ENCODE data around the gene CMIP. TPM values are rescaled to one million over a fixed set of nuclear protein-coding genes. Genes with fewer than 3 reads are reported as not detected.
A peak's percentile ranks its signal among the peaks of the same experiment; 100 is the strongest.

The CMIP gene
- total RNA-seq, 5 donors from 2014 or later (not counting 1 experiment from before 2014, with no cell fraction given) = 39.8 to 55.9 (median 42.6) TPM

- ChIA-PET POLR2A (interaction anchor here in 1 of 2 donors (0.6 kb wide), 1 partner anchor 485 kb away, joined by 4 read pairs; no protein-coding TSS in a partner anchor), CTCF (no interaction called here)
- Histone ChIP-seq H3K4me3 (ENCODE audit: control insufficient read depth in 1 of 2, extremely low read depth in 1 of 2, low read length in 1 of 2) (no peak overlapping the region), H3K9me3 (no peaks in the 10 kb centered on the region), H3K36me3 (ENCODE audit: control insufficient read depth in 2 of 2, extremely low read depth in 1 of 2, insufficient read depth in 1 of 2, low read length in 1 of 2) (peaks cover 11 to 13% of the 10 kb centered on the region in 2 donors), H3K27me3 (replicated peaks in 1 of 2; ENCODE audit: control insufficient read depth in 2 of 2, extremely low read depth in 1 of 2, insufficient read depth in 2 of 2, low read length in 1 of 2) (no peaks in the 10 kb centered on the region), H3K4me1 (ENCODE audit: control insufficient read depth in 1 of 2, extremely low read depth in 1 of 2, insufficient read depth in 2 of 2, low read length in 2 of 2) (no peaks in the 10 kb centered on the region), H3K27ac (ENCODE audit: low read length) (no peak overlapping the region)
- Mint-ChIP-seq H3K4me3 (no peak overlapping the region), H3K4me1 (peaks cover 6 to 32% (median 19%) of the 10 kb centered on the region in 3 donors), H3K27me3 (no peaks in the 10 kb centered on the region), H3K27ac (peak overlapping the region in 1 of 2 donors; percentile 61), H3K9me3 (no peaks in the 10 kb centered on the region), H3K36me3 (peaks cover 8% of the 10 kb centered on the region)
- no peak for DNase-seq
- no peak for ATAC-seq (replicated peaks in 1 of 4)
- WGBS (ENCODE audit: insufficient coverage) = 86% methylated on average over 4 of the region's 11 CpGs
These were observed 180.3 kb downstream of the CMIP start for GRCh38 chr16:81624760-81625543.

GRCh38 chr16:81625544-81626153, 181.0 kb downstream of the CMIP start:
- no peaks in the 10 kb centered on the region for H3K9me3 Mint-ChIP-seq
- ChIA-PET POLR2A (interaction anchor here in 1 of 2 donors (0.6 kb wide), 1 partner anchor 485 kb away, joined by 4 read pairs; no protein-coding TSS in a partner anchor), CTCF (interaction anchor here in 1 of 2 donors (0.5 kb wide), 1 partner anchor 44 kb away, joined by 3 read pairs; no protein-coding TSS in a partner anchor)
- ATAC-seq (replicated peaks in 1 of 4) (no peak), DNase-seq (no peak)
- peak overlapping the region in 1 of 2 donors; percentile 61 for H3K27ac Mint-ChIP-seq
- H3K4me3 Mint-ChIP-seq = no peak overlapping the region
- WGBS (ENCODE audit: insufficient coverage) = 94% methylated on average over 9 of the region's 9 CpGs
- Histone ChIP-seq H3K9me3 (no peaks in the 10 kb centered on the region), H3K27me3 (replicated peaks in 1 of 2; ENCODE audit: control insufficient read depth in 2 of 2, extremely low read depth in 1 of 2, insufficient read depth in 2 of 2, low read length in 1 of 2) (no peaks in the 10 kb centered on the region), H3K4me1 (ENCODE audit: control insufficient read depth in 1 of 2, extremely low read depth in 1 of 2, insufficient read depth in 2 of 2, low read length in 2 of 2) (peaks cover 0 to 4% of the 10 kb centered on the region in 2 experiments), H3K27ac (ENCODE audit: low read length) (no peak overlapping the region), H3K36me3 (ENCODE audit: control insufficient read depth in 2 of 2, extremely low read depth in 1 of 2, insufficient read depth in 1 of 2, low read length in 1 of 2) (peaks cover 13 to 14% of the 10 kb centered on the region in 2 donors), H3K4me3 (ENCODE audit: control insufficient read depth in 1 of 2, extremely low read depth in 1 of 2, low read length in 1 of 2) (no peak overlapping the region)
- H3K4me1 Mint-ChIP-seq = peaks cover 11 to 36% (median 24%) of the 10 kb centered on the region in 3 donors
- H3K36me3 Mint-ChIP-seq = peaks cover 3% of the 10 kb centered on the region
- H3K27me3 Mint-ChIP-seq = no peaks in the 10 kb centered on the region

GRCh38 chr16:81626181-81626674, 181.6 kb downstream of the CMIP start:
- Mint-ChIP-seq H3K27me3 (no peaks in the 10 kb centered on the region), H3K36me3 (peaks cover 1% of the 10 kb centered on the region), H3K9me3 (no peaks in the 10 kb centered on the region), H3K4me1 (peaks cover 17 to 42% (median 30%) of the 10 kb centered on the region in 3 donors), H3K4me3 (no peak overlapping the region), H3K27ac (no peak overlapping the region)
- peaks cover 13 to 14% of the 10 kb centered on the region in 2 donors for H3K36me3 ChIP-seq (ENCODE audit: control insufficient read depth in 2 of 2, extremely low read depth in 1 of 2, insufficient read depth in 1 of 2, low read length in 1 of 2)
- H3K27me3 ChIP-seq (replicated peaks in 1 of 2; ENCODE audit: control insufficient read depth in 2 of 2, extremely low read depth in 1 of 2, insufficient read depth in 2 of 2, low read length in 1 of 2) = no peaks in the 10 kb centered on the region
- 84% methylated on average over 6 of the region's 6 CpGs for WGBS (ENCODE audit: insufficient coverage)
- no peak overlapping the region for H3K4me3 ChIP-seq (ENCODE audit: control insufficient read depth in 1 of 2, extremely low read depth in 1 of 2, low read length in 1 of 2)
- ChIA-PET CTCF (interaction anchor here in 1 of 2 donors (0.5 kb wide), 1 partner anchor 45 kb away, joined by 3 read pairs; no protein-coding TSS in a partner anchor), POLR2A (no interaction called here)
- no peak for DNase-seq
- no peaks in the 10 kb centered on the region for H3K9me3 ChIP-seq
- no peak for ATAC-seq (replicated peaks in 1 of 4)
- H3K4me1 ChIP-seq (ENCODE audit: control insufficient read depth in 1 of 2, extremely low read depth in 1 of 2, insufficient read depth in 2 of 2, low read length in 2 of 2) = peaks cover 0 to 9% of the 10 kb centered on the region in 2 experiments
- no peak overlapping the region for H3K27ac ChIP-seq (ENCODE audit: low read length)

- H3K9me3 ChIP-seq = no peaks in the 10 kb centered on the region
- no peak overlapping the region for H3K27ac ChIP-seq (ENCODE audit: low read length)
- peaks cover 9 to 13% of the 10 kb centered on the region in 2 donors for H3K36me3 ChIP-seq (ENCODE audit: control insufficient read depth in 2 of 2, extremely low read depth in 1 of 2, insufficient read depth in 1 of 2, low read length in 1 of 2)
- no peak for ATAC-seq (replicated peaks in 1 of 4)
- H3K4me3 ChIP-seq (ENCODE audit: control insufficient read depth in 1 of 2, extremely low read depth in 1 of 2, low read length in 1 of 2) = no peak overlapping the region
- H3K27me3 ChIP-seq (replicated peaks in 1 of 2; ENCODE audit: control insufficient read depth in 2 of 2, extremely low read depth in 1 of 2, insufficient read depth in 2 of 2, low read length in 1 of 2) = no peaks in the 10 kb centered on the region
- no peaks in the 10 kb centered on the region for H3K27me3 Mint-ChIP-seq
- POLR2A ChIA-PET = no interaction called here
- CTCF ChIA-PET = no interaction called here
- no peak overlapping the region for H3K4me3 Mint-ChIP-seq
- no peaks in the 10 kb centered on the region for H3K9me3 Mint-ChIP-seq
- H3K27ac Mint-ChIP-seq = no peak overlapping the region
- H3K4me1 Mint-ChIP-seq = peaks cover 25 to 50% (median 38%) of the 10 kb centered on the region in 3 donors
- no peak for DNase-seq
- H3K36me3 Mint-ChIP-seq = no peaks in the 10 kb centered on the region
- H3K4me1 ChIP-seq (ENCODE audit: control insufficient read depth in 1 of 2, extremely low read depth in 1 of 2, insufficient read depth in 2 of 2, low read length in 2 of 2) = peaks cover 0 to 11% of the 10 kb centered on the region in 2 experiments
- WGBS (ENCODE audit: insufficient coverage) = 96% methylated on average over 4 of the region's 6 CpGs
These were observed 182.4 kb downstream of the CMIP start for GRCh38 chr16:81627024-81627423.

- H3K4me3 ChIP-seq (ENCODE audit: control insufficient read depth in 1 of 2, extremely low read depth in 1 of 2, low read length in 1 of 2) = no peak overlapping the region
- H3K4me3 Mint-ChIP-seq = no peak overlapping the region
- peaks cover 5 to 13% of the 10 kb centered on the region in 2 donors for H3K36me3 ChIP-seq (ENCODE audit: control insufficient read depth in 2 of 2, extremely low read depth in 1 of 2, insufficient read depth in 1 of 2, low read length in 1 of 2)
- no peak overlapping the region for H3K27ac ChIP-seq (ENCODE audit: low read length)
- no peaks in the 10 kb centered on the region for H3K27me3 Mint-ChIP-seq
- no peaks in the 10 kb centered on the region for H3K9me3 Mint-ChIP-seq
- H3K9me3 ChIP-seq = no peaks in the 10 kb centered on the region
- DNase-seq (no peak), ATAC-seq (replicated peaks in 1 of 4) (no peak)
- peaks cover 33 to 57% (median 46%) of the 10 kb centered on the region in 3 donors for H3K4me1 Mint-ChIP-seq
- peaks cover 0 to 19% of the 10 kb centered on the region in 2 experiments for H3K4me1 ChIP-seq (ENCODE audit: control insufficient read depth in 1 of 2, extremely low read depth in 1 of 2, insufficient read depth in 2 of 2, low read length in 2 of 2)
- 100% methylated on average over 3 of the region's 12 CpGs for WGBS (ENCODE audit: insufficient coverage)
- no peak overlapping the region for H3K27ac Mint-ChIP-seq
- H3K36me3 Mint-ChIP-seq = no peaks in the 10 kb centered on the region
- CTCF ChIA-PET = interaction anchor here in 1 of 2 donors (0.6 kb wide), 1 partner anchor 87 kb away, joined by 9 read pairs; no protein-coding TSS in a partner anchor
- H3K27me3 ChIP-seq (replicated peaks in 1 of 2; ENCODE audit: control insufficient read depth in 2 of 2, extremely low read depth in 1 of 2, insufficient read depth in 2 of 2, low read length in 1 of 2) = no peaks in the 10 kb centered on the region
- POLR2A ChIA-PET = no interaction called here
These were observed 183.2 kb downstream of the CMIP start for GRCh38 chr16:81627729-81628244.

All from T-cell (primary cell).